H9 (cell line): ENCODE results near the gene PLEKHA7. TPM values are rescaled to one million over a fixed set of nuclear protein-coding genes. Genes with fewer than 3 reads are reported as not detected.

Source experiments
- DNase-seq: peaks from one replicate; pipeline ENCODE4 v3.0.0-alpha.2; 2017
- H2AFZ ChIP-seq: one replicate; pipeline ENCODE4 v1.6.1; 2013; ENCODE audit warnings: mild to moderate bottlenecking, low read length, control low read depth, moderate library complexity
- H2AK5ac ChIP-seq: 2 replicates; pipeline ENCODE4 v1.6.1; 2013; ENCODE audit warnings: low read length, control low read depth, mixed read lengths; ENCODE audit not compliant: insufficient read length
- H2BK120ac ChIP-seq: one replicate; pipeline ENCODE4 v1.6.1; 2013; ENCODE audit warnings: low read depth, mild to moderate bottlenecking, low read length, control low read depth, inconsistent platforms; ENCODE audit not compliant: poor library complexity, severe bottlenecking
- H2BK12ac ChIP-seq: 2 replicates; pipeline ENCODE4 v1.6.1; 2013; ENCODE audit warnings: low read length, control low read depth, mixed read lengths, low read depth; ENCODE audit not compliant: insufficient read length
- H2BK15ac ChIP-seq: 2 replicates; pipeline ENCODE4 v1.6.1; 2013; ENCODE audit warnings: low read depth, low read length, control low read depth
- H2BK20ac ChIP-seq: one replicate; pipeline ENCODE4 v1.6.1; 2013; ENCODE audit warnings: low read depth, mild to moderate bottlenecking, low read length, control low read depth, inconsistent platforms; ENCODE audit not compliant: poor library complexity, severe bottlenecking
- H2BK5ac ChIP-seq: 2 replicates; pipeline ENCODE4 v1.6.1; 2013; ENCODE audit warnings: low read length, control low read depth, mixed read lengths; ENCODE audit not compliant: insufficient read length
- H3K14ac ChIP-seq: 2 replicates; pipeline ENCODE4 v1.6.1; 2013; ENCODE audit warnings: low read length, control low read depth; ENCODE audit not compliant: insufficient read depth
- H3K18ac ChIP-seq: 2 replicates; pipeline ENCODE4 v1.6.1; 2013; ENCODE audit warnings: low read depth, mild to moderate bottlenecking, mixed read lengths, low read length, control low read depth; ENCODE audit not compliant: insufficient read length
- H3K23ac ChIP-seq: 2 replicates; pipeline ENCODE4 v1.6.1; 2013; ENCODE audit warnings: low read length, control low read depth, mixed read lengths, low read depth; ENCODE audit not compliant: insufficient read length
- H3K23me2 ChIP-seq: 2 replicates; pipeline ENCODE4 v1.6.1; 2013; ENCODE audit warnings: low read depth, mild to moderate bottlenecking, mixed read lengths, low read length, control low read depth; ENCODE audit not compliant: insufficient read length, poor library complexity, severe bottlenecking
- H3K27ac ChIP-seq: 2 replicates; pipeline ENCODE4 v1.5.1; 2013; ENCODE audit warnings: low read length, control low read depth, mixed read lengths, low read depth; ENCODE audit not compliant: insufficient read length
- H3K27me3 ChIP-seq: 2 replicates; pipeline ENCODE4 v1.6.1; 2013; ENCODE audit warnings: low read length, control low read depth, inconsistent platforms; ENCODE audit not compliant: insufficient read depth
- H3K4ac ChIP-seq: 2 replicates; pipeline ENCODE4 v1.6.1; 2013; ENCODE audit warnings: low read depth, mild to moderate bottlenecking, control low read depth, inconsistent platforms, low read length, moderate library complexity
- H3K4me1 ChIP-seq: 2 replicates; pipeline ENCODE4 v1.6.1; 2013; ENCODE audit warnings: low read length, control low read depth, inconsistent platforms; ENCODE audit not compliant: insufficient read depth
- H3K4me2 ChIP-seq: 2 replicates; pipeline ENCODE4 v1.6.1; 2013; ENCODE audit warnings: low read length, control low read depth, mixed read lengths; ENCODE audit not compliant: insufficient read length, insufficient read depth
- H3K56ac ChIP-seq: 2 replicates; pipeline ENCODE4 v1.6.1; 2013; ENCODE audit warnings: low read depth, mild to moderate bottlenecking, mixed read lengths, low read length, control low read depth; ENCODE audit not compliant: insufficient read length
- H3K79me1 ChIP-seq: 2 replicates; pipeline ENCODE4 v1.6.1; 2013; ENCODE audit warnings: low read depth, mild to moderate bottlenecking, moderate library complexity, low read length, control low read depth, inconsistent platforms; ENCODE audit not compliant: insufficient read depth, poor library complexity, severe bottlenecking
- H3K79me2 ChIP-seq: 2 replicates; pipeline ENCODE4 v1.6.1; 2013; ENCODE audit warnings: low read length, control low read depth, inconsistent platforms; ENCODE audit not compliant: insufficient read depth
- H3K9ac ChIP-seq: 2 replicates; pipeline ENCODE4 v1.6.1; 2013; ENCODE audit warnings: low read length, control low read depth, mixed read lengths; ENCODE audit not compliant: insufficient read length; ENCODE audit errors: extremely low read depth
- H3K9me3 ChIP-seq: one replicate; pipeline ENCODE4 v1.6.1; 2013; ENCODE audit warnings: low read depth, low read length, inconsistent platforms; ENCODE audit not compliant: control insufficient read depth
- H3T11ph ChIP-seq: one replicate; pipeline ENCODE4 v1.6.1; 2013; ENCODE audit warnings: mild to moderate bottlenecking, low read length, control low read depth, inconsistent platforms
- H4K20me1 ChIP-seq: one replicate; pipeline ENCODE4 v1.6.1; 2013; ENCODE audit not compliant: control insufficient read depth, insufficient read length, insufficient read depth
- H4K5ac ChIP-seq: 2 replicates; pipeline ENCODE4 v1.6.1; 2013; ENCODE audit warnings: low read depth, mild to moderate bottlenecking, mixed read lengths, low read length, control low read depth; ENCODE audit not compliant: insufficient read length
- H4K8ac ChIP-seq: replicated peaks from 2 replicates; pipeline ENCODE4 v1.6.1; 2013; ENCODE audit warnings: low read length, control low read depth, mixed read lengths, low read depth; ENCODE audit not compliant: insufficient read length
- H4K91ac ChIP-seq: 2 replicates; pipeline ENCODE4 v1.6.1; 2013; ENCODE audit warnings: low read depth, mild to moderate bottlenecking, moderate library complexity, mixed read lengths, low read length, control low read depth; ENCODE audit not compliant: insufficient read length
- H3K27ac Mint-ChIP-seq, 3 experiments: 2 replicates in 2 of 3; 3 replicates in 1 of 3; pipeline ENCODE4 v1.8.0; 2020 to 2021; ENCODE audit warnings: mixed read lengths in 3 of 3, mild to moderate bottlenecking in 1 of 3, moderate library complexity in 1 of 3
- H3K27me3 Mint-ChIP-seq: 2 replicates; pipeline ENCODE4 v1.8.0; 2021; ENCODE audit warnings: low read depth, mild to moderate bottlenecking, moderate library complexity, mixed read lengths
- H3K36me3 Mint-ChIP-seq, 3 experiments: 2 replicates in 2 of 3; 3 replicates in 1 of 3; pipeline ENCODE4 v1.8.0; 2020 to 2021; ENCODE audit warnings: low read depth in 3 of 3, mixed read lengths in 3 of 3; ENCODE audit not compliant: insufficient read depth in 1 of 3
- H3K4me1 Mint-ChIP-seq, 2 experiments: 2 replicates each; pipeline ENCODE4 v1.8.0; 2020; ENCODE audit warnings: mixed read lengths in 2 of 2
- H3K4me3 Mint-ChIP-seq, 2 experiments: 2 replicates in 1 of 2; 3 replicates in 1 of 2; pipeline ENCODE4 v1.8.0; 2020 to 2021; ENCODE audit warnings: mild to moderate bottlenecking in 2 of 2, mixed read lengths in 2 of 2, moderate library complexity in 1 of 2
- H3K9me3 Mint-ChIP-seq, 2 experiments: 2 replicates in 1 of 2; 3 replicates in 1 of 2; pipeline ENCODE4 v1.8.0; 2020; ENCODE audit warnings: mild to moderate bottlenecking in 2 of 2, mixed read lengths in 2 of 2, moderate library complexity in 1 of 2
- WGBS: extraction: QIAGEN DNeasy Blood & Tissue Kit; methylation state at CpG from one replicate; pipeline ENCODE4 v1.1.7; 2013; ENCODE audit warnings: missing lambda C conversion rate, low lambda C conversion rate, mixed read lengths; ENCODE audit not compliant: insufficient read length; ENCODE audit errors: extremely low coverage; 5-methylcytosine and 5-hydroxymethylcytosine counted together
- total RNA-seq: library from RNA; stranded (reverse); gene quantifications from 2 replicates; pipeline ENCODE4 v1.2.1, GENCODE V29; 2021
- TF ChIP-seq, protein P1 (sequence below): fragments of 200-600 bp; sonication (generic); conservative IDR thresholded peaks from 3 replicates; pipeline ENCODE4 v1.8.0; 2021; ENCODE audit warnings: antibody characterized with exemption, mild to moderate bottlenecking

Gene PLEKHA7
- total RNA-seq, 1 experiment from 2014 or later, result 21.0 TPM

DNA sequence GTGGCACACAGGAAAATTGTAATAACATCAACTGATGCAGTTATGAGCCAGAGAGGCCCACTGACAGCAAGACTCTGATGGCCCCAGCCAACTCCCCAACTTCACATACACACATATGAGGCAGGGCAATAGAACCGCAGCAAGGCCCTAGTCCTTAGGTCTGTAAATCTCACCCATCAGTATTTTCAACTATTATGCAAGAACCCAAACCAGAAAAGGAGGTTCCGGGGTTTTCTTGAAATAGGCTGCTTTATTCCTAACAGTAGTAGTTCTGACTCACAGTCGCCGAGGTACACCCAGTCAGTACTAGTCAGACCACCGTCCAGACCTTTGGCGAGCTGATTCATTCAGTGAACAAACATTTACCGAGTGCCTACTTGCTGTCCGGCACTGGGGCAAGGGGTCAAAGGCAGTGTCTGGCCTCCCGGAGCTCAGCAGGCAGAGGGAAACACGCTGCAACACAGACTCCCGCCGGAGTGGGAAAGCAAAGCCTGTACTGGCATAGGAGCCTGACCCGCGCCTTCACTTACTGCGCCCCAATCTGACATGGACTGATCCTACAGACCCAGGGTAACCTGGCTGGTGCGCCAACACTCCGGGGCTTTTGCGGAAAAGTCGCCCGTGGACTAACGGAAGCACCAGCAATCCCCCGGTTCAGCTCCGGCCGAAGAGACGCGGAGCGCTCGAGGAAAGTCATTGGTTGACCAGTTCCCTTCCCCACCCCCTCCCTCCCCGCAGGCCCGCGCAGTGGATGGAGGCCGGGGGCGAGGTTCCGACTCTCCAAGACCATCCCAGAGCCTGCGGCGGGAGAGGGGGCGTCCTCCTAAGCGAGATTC, 1.3 kb downstream of the PLEKHA7 start:
- Histone ChIP-seq H3K9ac (peak overlapping the region; percentile 6), H3K14ac (no peak overlapping the region), H3K27ac (no peak overlapping the region), H3K79me2 (no peaks in the 10 kb centered on the region), H4K20me1 (no peaks in the 10 kb centered on the region), H2BK15ac (no peak overlapping the region), H4K5ac (no peak overlapping the region), H2BK12ac (no peak overlapping the region), H2BK120ac (no peak overlapping the region), H3T11ph (no peak overlapping the region), H3K4me2 (peak overlapping the region; percentile 75), H2BK5ac (no peak overlapping the region), H3K18ac (no peak overlapping the region), H3K23me2 (peaks cover 20% of the 10 kb centered on the region), H3K23ac (no peak overlapping the region), H3K56ac (no peak overlapping the region), H3K79me1 (peaks cover 2% of the 10 kb centered on the region), H4K8ac (no peak overlapping the region), H2AK5ac (no peak overlapping the region), H3K4ac (no peak overlapping the region), H3K27me3 (no peaks in the 10 kb centered on the region), H2AFZ (no peak overlapping the region), H2BK20ac (no peak overlapping the region), H4K91ac (no peak overlapping the region), H3K4me1 (peaks cover 12% of the 10 kb centered on the region), H3K9me3 (no peaks in the 10 kb centered on the region)
- Mint-ChIP-seq H3K4me3 (no peak overlapping the region), H3K27ac (no peak overlapping the region), H3K27me3 (peaks cover 7% of the 10 kb centered on the region), H3K4me1 (peaks cover 8 to 9% of the 10 kb centered on the region in 2 experiments), H3K36me3 (peaks cover 0 to 11% (median 4%) of the 10 kb centered on the region in 3 experiments; a peak in 2 of 7 replicates), H3K9me3 (no peaks in the 10 kb centered on the region)
- WGBS, result no CpG with 5 or more reads among the region's 38 CpGs
- peak; percentile 71 for DNase-seq
- TF ChIP-seq, protein P1, sequence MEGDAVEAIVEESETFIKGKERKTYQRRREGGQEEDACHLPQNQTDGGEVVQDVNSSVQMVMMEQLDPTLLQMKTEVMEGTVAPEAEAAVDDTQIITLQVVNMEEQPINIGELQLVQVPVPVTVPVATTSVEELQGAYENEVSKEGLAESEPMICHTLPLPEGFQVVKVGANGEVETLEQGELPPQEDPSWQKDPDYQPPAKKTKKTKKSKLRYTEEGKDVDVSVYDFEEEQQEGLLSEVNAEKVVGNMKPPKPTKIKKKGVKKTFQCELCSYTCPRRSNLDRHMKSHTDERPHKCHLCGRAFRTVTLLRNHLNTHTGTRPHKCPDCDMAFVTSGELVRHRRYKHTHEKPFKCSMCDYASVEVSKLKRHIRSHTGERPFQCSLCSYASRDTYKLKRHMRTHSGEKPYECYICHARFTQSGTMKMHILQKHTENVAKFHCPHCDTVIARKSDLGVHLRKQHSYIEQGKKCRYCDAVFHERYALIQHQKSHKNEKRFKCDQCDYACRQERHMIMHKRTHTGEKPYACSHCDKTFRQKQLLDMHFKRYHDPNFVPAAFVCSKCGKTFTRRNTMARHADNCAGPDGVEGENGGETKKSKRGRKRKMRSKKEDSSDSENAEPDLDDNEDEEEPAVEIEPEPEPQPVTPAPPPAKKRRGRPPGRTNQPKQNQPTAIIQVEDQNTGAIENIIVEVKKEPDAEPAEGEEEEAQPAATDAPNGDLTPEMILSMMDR, result no peak
